Breast epithelium (tissue), 3 donors: Measurements from ENCODE around the gene DRD2.

Experiments
- POLR2A ChIP-seq: fragments of 450-650 bp; IDR thresholded peaks from one replicate; pipeline ENCODE4 v1.6.1; 2016; ENCODE audit warnings: antibody characterized with exemption, mild to moderate bottlenecking, moderate library complexity
- POLR2AphosphoS5 ChIP-seq, 3 donors: sonication (generic); formaldehyde crosslinking; IDR thresholded peaks; one replicate each; pipeline ENCODE4 v1.6.1; 2017; ENCODE audit warnings: antibody characterized with exemption in 3 of 3
- TF ChIP-seq, protein P1 (sequence below), 3 donors: fragments of 450-650 bp; IDR thresholded peaks; one replicate each; pipeline ENCODE4 v1.5.1; 2016 to 2017; ENCODE audit warnings: antibody characterized with exemption in 3 of 3, mild to moderate bottlenecking in 3 of 3, moderate library complexity in 3 of 3

DNA sequence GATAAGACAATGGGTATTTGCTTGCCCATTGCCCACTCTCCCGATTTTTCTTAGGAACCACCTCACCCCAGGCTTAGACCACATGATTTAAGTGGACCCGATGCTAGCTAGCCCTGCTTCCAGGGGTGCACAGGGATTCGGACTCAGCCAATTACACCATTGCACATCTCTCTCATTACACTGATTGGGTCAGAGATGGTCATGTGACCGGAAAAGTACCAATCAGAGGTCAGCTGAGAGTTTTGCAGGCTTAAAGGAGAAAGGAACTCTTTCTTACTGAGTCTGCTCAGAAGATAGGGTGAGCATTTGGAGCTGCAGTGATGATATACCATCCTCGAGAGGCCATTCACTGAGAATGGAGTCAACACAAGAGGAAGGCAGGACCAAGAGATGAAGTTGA is 99.8 kb downstream of the DRD2 start:
- TF ChIP-seq POLR2A: no peak
- TF ChIP-seq, protein P1, sequence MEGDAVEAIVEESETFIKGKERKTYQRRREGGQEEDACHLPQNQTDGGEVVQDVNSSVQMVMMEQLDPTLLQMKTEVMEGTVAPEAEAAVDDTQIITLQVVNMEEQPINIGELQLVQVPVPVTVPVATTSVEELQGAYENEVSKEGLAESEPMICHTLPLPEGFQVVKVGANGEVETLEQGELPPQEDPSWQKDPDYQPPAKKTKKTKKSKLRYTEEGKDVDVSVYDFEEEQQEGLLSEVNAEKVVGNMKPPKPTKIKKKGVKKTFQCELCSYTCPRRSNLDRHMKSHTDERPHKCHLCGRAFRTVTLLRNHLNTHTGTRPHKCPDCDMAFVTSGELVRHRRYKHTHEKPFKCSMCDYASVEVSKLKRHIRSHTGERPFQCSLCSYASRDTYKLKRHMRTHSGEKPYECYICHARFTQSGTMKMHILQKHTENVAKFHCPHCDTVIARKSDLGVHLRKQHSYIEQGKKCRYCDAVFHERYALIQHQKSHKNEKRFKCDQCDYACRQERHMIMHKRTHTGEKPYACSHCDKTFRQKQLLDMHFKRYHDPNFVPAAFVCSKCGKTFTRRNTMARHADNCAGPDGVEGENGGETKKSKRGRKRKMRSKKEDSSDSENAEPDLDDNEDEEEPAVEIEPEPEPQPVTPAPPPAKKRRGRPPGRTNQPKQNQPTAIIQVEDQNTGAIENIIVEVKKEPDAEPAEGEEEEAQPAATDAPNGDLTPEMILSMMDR (IDR thresholded peaks at IDR 0.05): no peak
- no peak for TF ChIP-seq POLR2AphosphoS5 (IDR thresholded peaks at IDR 0.05)
